Measurements from ENCODE around the gene ABLIM2. TPM values are rescaled to one million over a fixed set of nuclear protein-coding genes. Genes with fewer than 3 reads are reported as not detected.

ABLIM2 gene
- total and polyA plus RNA-seq, 2 of the 13 experiments (the other 11 are each of a cell fraction or from before 2014, with no cell fraction given), result 0.20 to 0.37 TPM

GRCh38 chr4:8050555-8051206 is 107.9 kb downstream of the ABLIM2 start (continued):
- TF ChIP-seq ZBTB1 (CRISPR knock-in tag; IDR thresholded peaks at IDR 0.05; ENCODE audit: borderline replicate concordance) (no peak), ZNF563 (CRISPR knock-in tag; IDR thresholded peaks at IDR 0.05) (peak; percentile 78; the same call in 1 of the 2 replicates), RFX5 (IDR thresholded peaks at IDR 0.05; ENCODE audit: low read depth, low read length) (no peak), UBTF (CRISPR knock-in tag; IDR thresholded peaks at IDR 0.05) (peak; percentile 80), HNRNPH1 (optimal IDR thresholded peaks at IDR 0.05; ENCODE audit: low read depth, low read length) (no peak), RFX1 (IDR thresholded peaks at IDR 0.05) (no peak), GTF3A (CRISPR knock-in tag; conservative IDR thresholded peaks at IDR 0.05) (no peak), RFX3 (CRISPR knock-in tag; IDR thresholded peaks at IDR 0.05) (no peak), MAF1 (CRISPR knock-in tag; IDR thresholded peaks at IDR 0.05; ENCODE audit: borderline replicate concordance) (no peak), ZNF180 (CRISPR knock-in tag; IDR thresholded peaks at IDR 0.05; ENCODE audit: borderline replicate concordance, low read depth) (no peak), SRY (CRISPR knock-in tag; IDR thresholded peaks at IDR 0.05) (no peak), ZNF782 (CRISPR knock-in tag; IDR thresholded peaks at IDR 0.05; ENCODE audit: borderline replicate concordance) (no peak), E2F2 (CRISPR knock-in tag; IDR thresholded peaks at IDR 0.05; ENCODE audit: borderline replicate concordance) (no peak), HCFC1 (IDR thresholded peaks at IDR 0.05; ENCODE audit: low read depth, low read length) (no peak), ATF4 (CRISPR knock-in tag; IDR thresholded peaks at IDR 0.05) (no peak; a peak in 2 of 4 replicates), ZNF18 (CRISPR knock-in tag; IDR thresholded peaks at IDR 0.05; ENCODE audit: insufficient replicate concordance) (peak; percentile 60), HES4 (CRISPR knock-in tag; IDR thresholded peaks at IDR 0.05; ENCODE audit: borderline replicate concordance) (no peak), ZFYVE20 (CRISPR knock-in tag; IDR thresholded peaks at IDR 0.05; ENCODE audit: borderline replicate concordance, low read depth) (no peak), ZFP62 (CRISPR knock-in tag; IDR thresholded peaks at IDR 0.05) (no peak), ISL2 (CRISPR knock-in tag; IDR thresholded peaks at IDR 0.05) (peak; percentile 91), ZBTB7B (CRISPR knock-in tag; IDR thresholded peaks at IDR 0.05) (peak; percentile 75; the same call in 1 of the 2 replicates), ASH2L (IDR thresholded peaks at IDR 0.05; ENCODE audit: insufficient read length, low read depth, low read length) (peak; percentile 21), HOXD1 (CRISPR knock-in tag; IDR thresholded peaks at IDR 0.05) (peak; percentile 25; the same call in 1 of the 2 replicates), FOXP1 (IDR thresholded peaks at IDR 0.05) (no peak), FOXP1 (CRISPR knock-in tag; IDR thresholded peaks at IDR 0.05) (peak; percentile 69), ATF7-NPFF (CRISPR knock-in tag; IDR thresholded peaks at IDR 0.05; ENCODE audit: low read depth) (0 out of 2 replicates have a peak, but pooled peaks have one; percentile 5)

All from HepG2 (cell line).